Glutamatergic neuron (in vitro differentiated cells): ENCODE data around the gene COPS9. TPM values are rescaled to one million over a fixed set of nuclear protein-coding genes. Genes with fewer than 3 reads are reported as not detected.
A peak's percentile ranks its signal among the peaks of the same experiment; 100 is the strongest.

Experiments
- DNase-seq: peaks from one replicate; pipeline ENCODE4 v3.0.0; 2022
- H3K27ac Mint-ChIP-seq: one replicate; pipeline ENCODE4 v1.8.0; 2020; ENCODE audit warnings: mild to moderate bottlenecking, mixed read lengths, inconsistent platforms; ENCODE audit not compliant: unreplicated experiment
- H3K27me3 Mint-ChIP-seq: one replicate; pipeline ENCODE4 v1.8.0; 2020; ENCODE audit warnings: mild to moderate bottlenecking, moderate library complexity, mixed read lengths, inconsistent platforms; ENCODE audit not compliant: unreplicated experiment
- H3K36me3 Mint-ChIP-seq: one replicate; pipeline ENCODE4 v1.8.0; 2020; ENCODE audit warnings: mild to moderate bottlenecking, mixed read lengths, inconsistent platforms; ENCODE audit not compliant: unreplicated experiment
- H3K4me1 Mint-ChIP-seq: one replicate; pipeline ENCODE4 v1.8.0; 2020; ENCODE audit warnings: mild to moderate bottlenecking, low read depth, mixed read lengths, inconsistent platforms; ENCODE audit not compliant: unreplicated experiment
- H3K4me3 Mint-ChIP-seq: one replicate; pipeline ENCODE4 v1.8.0; 2020; ENCODE audit warnings: mild to moderate bottlenecking, mixed read lengths, inconsistent platforms; ENCODE audit not compliant: unreplicated experiment
- H3K9me3 Mint-ChIP-seq: one replicate; pipeline ENCODE4 v1.8.0; 2020; ENCODE audit warnings: mild to moderate bottlenecking, moderate library complexity, mixed read lengths, inconsistent platforms; ENCODE audit not compliant: unreplicated experiment
- total RNA-seq: library from RNA; stranded (reverse); fragmentation: NEBNext Ultra II Directional; extraction: Animal tissue kit (Norgen Biotek cat#: 25700); gene quantifications from one replicate; pipeline ENCODE4 v1.2.1, GENCODE V29; 2021; ENCODE audit not compliant: unreplicated experiment
- TF ChIP-seq, protein P1 (sequence below): fragments of 200-600 bp; sonication (generic); IDR thresholded peaks from one replicate; pipeline ENCODE4 v1.5.0; 2021; ENCODE audit not compliant: partially characterized antibody, unreplicated experiment

Gene COPS9
- total RNA-seq, 1 donor from 2014 or later = 121 TPM

DNA sequence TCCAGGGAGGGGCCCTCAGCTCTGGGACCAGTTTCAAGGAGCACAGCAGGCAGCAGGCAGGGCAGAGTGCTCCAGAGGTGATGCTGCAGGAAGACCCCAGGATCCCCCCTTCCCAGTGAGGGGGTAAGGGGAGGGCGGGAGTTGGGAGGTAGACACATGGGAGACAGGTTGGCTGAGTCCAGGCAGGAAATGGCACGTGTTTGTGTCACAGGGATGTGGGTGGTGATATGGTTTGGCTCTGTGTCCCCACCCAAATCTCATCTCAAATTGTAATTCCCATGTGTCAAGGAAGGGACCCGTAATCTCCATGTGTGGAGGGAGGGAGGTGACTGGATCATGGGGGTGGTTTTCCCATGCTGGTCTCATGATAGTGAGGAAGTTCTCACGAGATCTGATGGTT, 29.6 kb upstream of the COPS9 start:
- Mint-ChIP-seq H3K27me3 (peaks cover 10% of the 10 kb centered on the region), H3K27ac (no peak overlapping the region), H3K9me3 (peaks cover 6% of the 10 kb centered on the region), H3K4me3 (no peak overlapping the region), H3K36me3 (peaks cover 5% of the 10 kb centered on the region), H3K4me1 (peaks cover 3% of the 10 kb centered on the region)
- TF ChIP-seq, protein P1, sequence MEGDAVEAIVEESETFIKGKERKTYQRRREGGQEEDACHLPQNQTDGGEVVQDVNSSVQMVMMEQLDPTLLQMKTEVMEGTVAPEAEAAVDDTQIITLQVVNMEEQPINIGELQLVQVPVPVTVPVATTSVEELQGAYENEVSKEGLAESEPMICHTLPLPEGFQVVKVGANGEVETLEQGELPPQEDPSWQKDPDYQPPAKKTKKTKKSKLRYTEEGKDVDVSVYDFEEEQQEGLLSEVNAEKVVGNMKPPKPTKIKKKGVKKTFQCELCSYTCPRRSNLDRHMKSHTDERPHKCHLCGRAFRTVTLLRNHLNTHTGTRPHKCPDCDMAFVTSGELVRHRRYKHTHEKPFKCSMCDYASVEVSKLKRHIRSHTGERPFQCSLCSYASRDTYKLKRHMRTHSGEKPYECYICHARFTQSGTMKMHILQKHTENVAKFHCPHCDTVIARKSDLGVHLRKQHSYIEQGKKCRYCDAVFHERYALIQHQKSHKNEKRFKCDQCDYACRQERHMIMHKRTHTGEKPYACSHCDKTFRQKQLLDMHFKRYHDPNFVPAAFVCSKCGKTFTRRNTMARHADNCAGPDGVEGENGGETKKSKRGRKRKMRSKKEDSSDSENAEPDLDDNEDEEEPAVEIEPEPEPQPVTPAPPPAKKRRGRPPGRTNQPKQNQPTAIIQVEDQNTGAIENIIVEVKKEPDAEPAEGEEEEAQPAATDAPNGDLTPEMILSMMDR = no peak
- no peak for DNase-seq

DNA sequence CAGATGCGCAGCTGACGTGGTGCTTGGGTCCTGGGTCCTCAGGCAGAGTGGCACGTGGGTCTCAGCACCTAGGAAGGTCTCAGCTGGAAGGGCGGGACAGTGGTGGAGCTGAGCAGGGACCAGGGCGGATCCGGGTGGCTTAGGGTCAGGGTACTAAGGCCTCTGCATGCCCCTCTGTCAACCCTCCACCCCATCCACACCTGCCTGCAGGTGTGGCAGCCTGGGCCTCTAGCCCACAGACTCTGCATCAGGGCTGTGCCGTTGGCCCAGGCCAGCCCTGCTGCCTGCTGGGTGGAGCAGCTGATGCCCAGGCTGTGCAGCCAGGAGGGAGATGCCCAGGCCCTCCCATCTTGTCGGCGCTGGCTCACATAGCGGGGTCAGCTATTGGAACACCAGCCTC, 28.9 kb upstream of the COPS9 start:
- Mint-ChIP-seq H3K4me3 (peak overlapping the region; percentile 57), H3K36me3 (peaks cover 5% of the 10 kb centered on the region)
- no peak for DNase-seq

DNA sequence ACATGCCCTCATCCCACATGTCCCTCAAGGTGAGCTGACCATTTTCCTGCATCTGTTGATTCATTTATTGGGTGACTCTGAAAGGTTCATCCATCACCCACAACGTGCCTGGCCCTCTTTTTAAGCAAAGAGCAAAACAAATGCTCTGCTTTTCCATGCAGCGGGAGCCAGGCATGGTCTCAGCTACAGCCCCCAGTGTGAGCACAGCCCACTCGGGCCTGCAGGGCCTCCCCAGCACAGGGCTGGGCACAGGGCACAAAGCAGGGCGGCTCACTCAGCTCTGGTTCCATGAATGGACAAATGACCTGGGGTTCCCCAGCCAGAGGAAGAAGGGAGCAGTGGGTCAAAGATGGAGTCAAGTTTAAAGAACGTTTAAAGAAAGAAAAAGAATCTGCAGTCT, 28.5 kb upstream of the COPS9 start:
- no peak overlapping the region for H3K27ac Mint-ChIP-seq
- H3K4me3 Mint-ChIP-seq = no peak overlapping the region
- DNase-seq = no peak
- no peaks in the 10 kb centered on the region for H3K4me1 Mint-ChIP-seq
- TF ChIP-seq, protein P1 = no peak
- H3K36me3 Mint-ChIP-seq = peaks cover 5% of the 10 kb centered on the region
- H3K9me3 Mint-ChIP-seq = peaks cover 7% of the 10 kb centered on the region
- H3K27me3 Mint-ChIP-seq = peaks cover 9% of the 10 kb centered on the region

More for the DNA sequence above, 28.9 kb upstream of the COPS9 start:
- H3K27ac Mint-ChIP-seq = no peak overlapping the region
- H3K27me3 Mint-ChIP-seq = peaks cover 9% of the 10 kb centered on the region
- H3K9me3 Mint-ChIP-seq = peaks cover 7% of the 10 kb centered on the region
- H3K4me1 Mint-ChIP-seq = no peaks in the 10 kb centered on the region
- TF ChIP-seq, protein P1 = no peak

DNA sequence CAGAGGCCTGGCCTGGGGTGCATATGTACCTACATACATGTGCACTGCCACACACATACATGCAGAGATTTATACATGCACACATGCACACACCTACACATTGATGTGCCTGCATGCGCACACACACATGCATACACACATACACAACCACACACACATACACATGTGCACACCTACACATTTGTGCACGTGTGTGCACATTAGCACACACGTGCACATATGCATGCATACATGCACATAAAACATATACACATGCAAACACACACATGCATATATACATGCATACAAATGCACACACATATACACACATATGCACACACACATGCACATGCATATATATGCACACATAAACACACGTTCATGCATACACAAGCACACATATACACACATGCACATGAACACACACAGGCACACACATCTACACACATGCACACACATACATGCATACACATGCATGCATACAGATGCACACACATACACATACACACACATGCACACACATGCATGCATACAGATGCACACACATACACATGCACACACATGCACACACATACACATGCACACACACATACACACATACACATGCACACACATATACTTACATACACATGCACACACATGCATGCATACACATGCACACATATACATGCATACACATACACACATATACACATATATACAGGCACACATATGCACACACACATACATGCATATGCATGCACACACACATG, 27.9 kb upstream of the COPS9 start:
- Mint-ChIP-seq H3K27me3 (peaks cover 11% of the 10 kb centered on the region), H3K36me3 (peaks cover 5% of the 10 kb centered on the region), H3K4me1 (no peaks in the 10 kb centered on the region), H3K9me3 (peaks cover 9% of the 10 kb centered on the region), H3K27ac (no peak overlapping the region), H3K4me3 (no peak overlapping the region)
- no peak for DNase-seq
- TF ChIP-seq, protein P1 = no peak

DNA sequence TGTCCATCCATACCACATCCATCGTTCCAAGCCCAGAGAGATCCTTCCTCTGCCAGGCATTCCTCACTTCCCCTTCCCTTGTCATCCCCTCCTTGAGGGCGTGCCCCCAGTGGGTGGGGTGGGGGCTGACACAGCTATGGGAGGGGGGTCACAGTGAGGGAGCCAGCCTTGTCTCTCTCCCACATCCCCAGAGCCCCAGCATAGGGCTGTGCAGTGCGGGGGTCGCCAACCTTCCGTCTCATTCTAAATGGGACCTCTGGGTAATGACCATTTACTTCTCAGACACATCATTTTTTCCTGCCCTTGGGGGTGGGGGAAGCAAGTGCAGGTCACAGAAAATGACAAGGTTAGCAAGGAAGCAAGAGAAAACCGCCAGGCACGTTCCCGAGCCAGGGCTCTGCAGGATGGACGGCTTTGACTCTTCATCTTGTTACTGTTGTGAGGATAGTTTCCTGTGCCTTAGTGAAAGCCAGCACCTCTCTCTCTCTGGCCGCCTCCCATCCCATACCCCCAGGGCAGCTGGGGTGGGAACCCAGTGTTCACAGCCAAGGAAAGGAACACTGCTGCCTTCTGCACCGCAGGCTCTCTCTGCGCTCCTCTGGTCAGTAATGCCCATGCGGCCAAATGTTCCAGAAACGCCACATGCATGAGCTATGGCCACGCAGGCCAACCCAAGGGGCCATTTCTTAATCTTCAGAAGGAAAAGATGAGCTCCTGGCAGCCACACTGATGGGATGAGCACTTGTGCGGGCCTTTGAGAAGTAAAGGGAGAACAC, 27.0 kb upstream of the COPS9 start:
- no peak overlapping the region for H3K27ac Mint-ChIP-seq

More for the DNA sequence above, 27.0 kb upstream of the COPS9 start:
- H3K4me3 Mint-ChIP-seq = no peak overlapping the region
- no peaks in the 10 kb centered on the region for H3K4me1 Mint-ChIP-seq
- peaks cover 9% of the 10 kb centered on the region for H3K9me3 Mint-ChIP-seq
- TF ChIP-seq, protein P1 = no peak
- H3K36me3 Mint-ChIP-seq = peaks cover 5% of the 10 kb centered on the region
- H3K27me3 Mint-ChIP-seq = peaks cover 11% of the 10 kb centered on the region
- DNase-seq = no peak
